ENCODE results near the gene STX7. TPM values are rescaled to one million over a fixed set of nuclear protein-coding genes. Genes with fewer than 3 reads are reported as not detected.
A peak's percentile ranks its signal among the peaks of the same experiment; 100 is the strongest.

Gene STX7

DNA sequence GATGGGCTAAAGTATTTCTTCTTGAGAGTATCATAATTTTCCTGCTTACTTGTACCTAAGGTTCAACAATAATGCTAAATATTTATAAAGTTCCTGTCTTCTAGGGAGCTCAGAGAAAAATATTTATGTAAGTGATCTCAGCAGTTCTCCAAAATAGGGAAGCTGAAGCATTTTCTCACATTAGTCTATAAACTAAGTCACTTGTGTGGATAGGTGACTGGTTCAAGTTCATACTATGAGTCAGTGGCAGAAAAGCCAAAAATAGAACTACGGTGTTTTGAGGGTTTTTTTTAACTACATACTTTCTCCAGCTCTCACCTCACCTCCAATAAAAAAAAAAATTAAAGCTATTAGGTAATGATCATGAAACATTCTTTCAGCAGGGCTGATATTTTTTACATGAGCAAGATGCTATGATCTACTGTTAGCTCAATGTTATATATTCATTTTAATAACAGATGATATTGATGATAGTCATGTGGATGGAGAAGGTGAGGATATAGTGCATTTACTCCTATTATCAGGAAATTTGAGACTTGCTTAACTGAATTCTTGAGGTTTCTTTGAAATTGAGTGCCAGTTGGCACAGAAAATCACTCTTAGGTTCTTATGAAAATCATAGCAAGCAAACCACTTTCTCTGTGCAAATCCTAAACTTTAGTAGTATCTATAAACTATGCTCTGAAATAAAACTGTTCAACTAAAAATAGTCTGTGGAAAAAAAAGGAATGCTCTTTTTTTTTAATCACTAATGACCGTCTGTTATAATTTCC lies 107.6 kb downstream of the STX7 start:
- Histone ChIP-seq H3K36me3 (ENCODE audit: insufficient read depth, low read length) (no peaks in the 10 kb centered on the region), H3K4me3 (ENCODE audit: low read length) (no peak overlapping the region), H3K9me3 (replicated peaks; ENCODE audit: low read length) (no peaks in the 10 kb centered on the region), H3K4me2 (ENCODE audit: low read length) (no peak overlapping the region), H3K4me1 (ENCODE audit: control insufficient read depth, insufficient read depth, low read length) (peaks cover 27% of the 10 kb centered on the region), H3K9ac (ENCODE audit: low read depth, low read length) (no peak overlapping the region), H3K27me3 (ENCODE audit: control insufficient read depth, insufficient read depth, low read length) (peaks cover 9% of the 10 kb centered on the region)

DNA sequence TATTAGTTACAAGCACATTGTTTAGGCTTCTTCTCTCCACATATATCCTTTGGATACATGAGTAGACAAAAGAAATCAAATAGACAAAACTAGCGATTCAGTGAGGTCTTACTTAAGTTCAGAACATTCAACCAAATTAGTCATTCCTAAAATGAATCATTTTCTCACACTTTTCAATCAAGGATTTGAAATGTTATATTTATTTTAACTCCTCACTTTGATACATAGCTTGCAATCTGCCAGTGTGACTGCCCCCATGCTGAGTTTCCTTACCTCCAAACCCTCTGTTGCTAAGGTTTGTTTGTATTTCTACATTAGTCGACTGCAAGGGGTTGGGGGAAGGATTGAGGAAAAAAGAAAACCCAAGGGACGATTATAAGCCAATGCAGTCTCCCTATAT lies 108.2 kb downstream of the STX7 start:
- peaks cover 9% of the 10 kb centered on the region for H3K27me3 ChIP-seq (ENCODE audit: control insufficient read depth, insufficient read depth, low read length)
- no peaks in the 10 kb centered on the region for H3K36me3 ChIP-seq (ENCODE audit: insufficient read depth, low read length)
- H3K9ac ChIP-seq (ENCODE audit: low read depth, low read length), result no peak overlapping the region
- peaks cover 32% of the 10 kb centered on the region for H3K4me1 ChIP-seq (ENCODE audit: control insufficient read depth, insufficient read depth, low read length)
- H3K4me2 ChIP-seq (ENCODE audit: low read length), result no peak overlapping the region
- H3K4me3 ChIP-seq (ENCODE audit: low read length), result no peak overlapping the region
- H3K9me3 ChIP-seq (replicated peaks; ENCODE audit: low read length), result no peaks in the 10 kb centered on the region

DNA sequence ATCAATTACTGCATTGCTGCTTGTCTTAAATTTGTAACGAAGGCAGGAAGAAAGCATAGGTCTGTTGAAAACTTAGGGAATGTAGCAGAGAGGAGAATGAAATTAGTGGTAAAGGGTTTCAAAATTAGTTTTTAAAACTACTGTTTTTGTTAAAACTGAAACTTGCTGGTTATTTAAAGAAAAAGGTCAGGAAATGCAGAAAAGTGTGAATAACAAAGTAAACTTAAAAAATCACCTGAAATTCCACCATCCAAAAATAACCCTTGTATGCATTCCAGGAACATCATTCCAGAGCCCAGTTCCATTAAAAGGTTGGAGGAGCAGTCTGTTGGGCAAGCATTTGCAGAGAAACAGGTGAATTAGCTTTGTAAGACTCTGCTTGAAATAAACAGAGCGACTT lies 108.6 kb downstream of the STX7 start:
- H3K4me1 ChIP-seq (ENCODE audit: control insufficient read depth, insufficient read depth, low read length), result peaks cover 35% of the 10 kb centered on the region
- no peak overlapping the region for H3K4me2 ChIP-seq (ENCODE audit: low read length)
- no peaks in the 10 kb centered on the region for H3K9me3 ChIP-seq (replicated peaks; ENCODE audit: low read length)
- H3K36me3 ChIP-seq (ENCODE audit: insufficient read depth, low read length), result no peaks in the 10 kb centered on the region
- H3K9ac ChIP-seq (ENCODE audit: low read depth, low read length), result no peak overlapping the region
- H3K4me3 ChIP-seq (ENCODE audit: low read length), result no peak overlapping the region
- peaks cover 9% of the 10 kb centered on the region for H3K27me3 ChIP-seq (ENCODE audit: control insufficient read depth, insufficient read depth, low read length)

DNA sequence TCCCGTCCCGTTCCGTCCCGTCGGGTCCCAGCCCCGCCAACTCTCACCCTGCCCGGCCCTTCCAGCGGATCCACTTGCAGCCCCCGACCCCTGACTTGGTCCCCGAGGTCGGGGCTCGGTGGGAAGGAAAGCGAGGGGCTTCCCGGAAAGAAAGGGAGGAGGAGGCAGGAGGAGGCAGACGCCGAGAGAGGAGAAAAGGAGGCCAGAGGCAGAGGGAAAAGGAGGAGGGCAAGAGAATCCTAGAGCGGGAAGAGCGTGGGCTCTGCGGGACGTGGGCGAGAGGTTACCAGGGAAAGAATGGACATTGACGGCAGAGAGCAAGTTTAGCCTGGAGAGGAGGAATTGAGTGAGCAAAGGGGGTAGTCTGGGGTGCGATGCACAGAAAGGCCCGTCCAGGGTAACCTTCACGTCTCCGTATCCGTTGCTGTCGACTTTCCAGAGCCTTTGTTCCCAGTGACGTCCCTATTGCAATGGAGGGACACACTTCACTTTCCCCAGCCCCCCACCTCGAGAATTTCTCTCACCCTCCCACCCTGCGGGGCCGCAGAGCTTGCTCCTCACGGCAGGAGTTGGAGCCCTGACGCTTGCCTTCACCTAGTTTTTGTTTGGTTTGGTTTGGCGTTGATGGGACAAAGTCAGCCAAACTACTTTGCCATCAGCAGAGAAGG lies 111.2 kb downstream of the STX7 start:
- H3K36me3 ChIP-seq (ENCODE audit: insufficient read depth, low read length), result no peaks in the 10 kb centered on the region
- peaks cover 37% of the 10 kb centered on the region for H3K4me1 ChIP-seq (ENCODE audit: control insufficient read depth, insufficient read depth, low read length)
- peak overlapping the region; percentile 82 for H3K9ac ChIP-seq (ENCODE audit: low read depth, low read length)
- peak overlapping the region; percentile 96 for H3K4me2 ChIP-seq (ENCODE audit: low read length)
- no peaks in the 10 kb centered on the region for H3K9me3 ChIP-seq (replicated peaks; ENCODE audit: low read length)
- H3K27me3 ChIP-seq (ENCODE audit: control insufficient read depth, insufficient read depth, low read length), result peaks cover 9% of the 10 kb centered on the region
- H3K4me3 ChIP-seq (ENCODE audit: low read length), result peak overlapping the region; percentile 90

DNA sequence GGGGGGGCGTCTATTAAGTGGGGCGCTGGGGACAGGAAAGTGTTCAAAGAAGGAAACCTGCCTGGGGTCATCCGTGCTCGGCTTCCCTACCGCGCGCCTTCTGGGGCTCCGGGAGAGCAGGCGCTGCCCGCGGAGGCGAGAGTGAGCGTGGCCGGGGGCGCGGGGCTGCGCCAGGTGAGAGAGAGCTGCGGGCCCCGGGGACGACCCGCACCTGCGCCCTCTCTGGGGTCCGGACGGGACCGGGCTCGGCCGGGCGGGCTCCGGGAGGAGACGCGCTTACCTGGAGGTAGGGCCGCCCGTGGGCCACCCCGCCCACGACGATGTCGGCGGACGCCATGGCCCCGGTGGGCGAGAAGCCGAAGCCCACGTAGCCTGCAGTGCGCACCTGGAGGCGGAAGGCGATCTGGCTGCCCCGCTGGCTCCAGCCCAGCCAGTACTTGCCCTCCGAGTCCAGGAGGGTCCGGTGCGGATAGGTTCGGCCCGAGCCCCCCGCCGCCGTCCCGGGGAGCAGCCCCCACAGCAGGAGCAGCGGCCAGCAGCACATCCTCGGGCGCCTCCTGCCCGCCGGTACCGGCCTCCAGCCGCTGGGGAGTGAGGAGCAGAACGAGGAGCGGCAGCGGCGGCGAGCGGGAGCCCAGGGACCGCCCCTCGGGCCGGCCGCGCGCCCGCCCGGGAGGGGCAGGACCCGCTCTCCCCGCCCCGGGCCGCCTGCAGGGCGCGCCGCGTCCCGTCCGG lies 111.9 kb downstream of the STX7 start, which contains the start of gene MOXD1:
MOXD1 (minus strand) TSS at position 593 of the 735 bp plus-strand sequence; CDS start at position 544, 49 bp downstream.
- Histone ChIP-seq H3K4me1 (ENCODE audit: control insufficient read depth, insufficient read depth, low read length) (peaks cover 37% of the 10 kb centered on the region), H3K27me3 (ENCODE audit: control insufficient read depth, insufficient read depth, low read length) (peaks cover 9% of the 10 kb centered on the region), H3K9me3 (replicated peaks; ENCODE audit: low read length) (no peaks in the 10 kb centered on the region), H3K4me3 (ENCODE audit: low read length) (peak within 1 kb of the TSS; percentile 90), H3K4me2 (ENCODE audit: low read length) (peak within 1 kb of the TSS; percentile 96), H3K36me3 (ENCODE audit: insufficient read depth, low read length) (no peaks in the 10 kb centered on the region), H3K9ac (ENCODE audit: low read depth, low read length) (peak within 1 kb of the TSS; percentile 82)

DNA sequence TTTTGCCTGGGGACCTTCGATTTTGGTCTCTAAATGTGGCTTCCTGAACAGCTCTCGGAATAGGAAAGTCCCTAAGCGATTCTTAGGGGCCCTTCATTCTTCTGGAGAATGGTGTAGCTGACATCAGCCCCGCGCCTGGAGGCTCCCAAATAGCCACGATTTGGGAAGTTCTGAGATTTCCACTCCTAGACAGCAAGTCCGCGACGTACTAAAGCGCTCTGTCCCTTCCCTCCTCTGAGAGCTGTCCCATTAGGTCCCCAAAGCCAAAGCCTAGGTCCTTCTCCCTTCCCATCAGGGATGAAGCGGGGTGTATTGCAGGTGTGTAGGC lies 112.4 kb downstream of the STX7 start:
- Histone ChIP-seq H3K36me3 (ENCODE audit: insufficient read depth, low read length) (no peaks in the 10 kb centered on the region), H3K9me3 (replicated peaks; ENCODE audit: low read length) (no peaks in the 10 kb centered on the region), H3K4me3 (ENCODE audit: low read length) (peak overlapping the region; percentile 90), H3K27me3 (ENCODE audit: control insufficient read depth, insufficient read depth, low read length) (peaks cover 9% of the 10 kb centered on the region), H3K4me2 (ENCODE audit: low read length) (peak overlapping the region; percentile 96), H3K9ac (ENCODE audit: low read depth, low read length) (peak overlapping the region; percentile 82), H3K4me1 (ENCODE audit: control insufficient read depth, insufficient read depth, low read length) (peaks cover 36% of the 10 kb centered on the region)

DNA sequence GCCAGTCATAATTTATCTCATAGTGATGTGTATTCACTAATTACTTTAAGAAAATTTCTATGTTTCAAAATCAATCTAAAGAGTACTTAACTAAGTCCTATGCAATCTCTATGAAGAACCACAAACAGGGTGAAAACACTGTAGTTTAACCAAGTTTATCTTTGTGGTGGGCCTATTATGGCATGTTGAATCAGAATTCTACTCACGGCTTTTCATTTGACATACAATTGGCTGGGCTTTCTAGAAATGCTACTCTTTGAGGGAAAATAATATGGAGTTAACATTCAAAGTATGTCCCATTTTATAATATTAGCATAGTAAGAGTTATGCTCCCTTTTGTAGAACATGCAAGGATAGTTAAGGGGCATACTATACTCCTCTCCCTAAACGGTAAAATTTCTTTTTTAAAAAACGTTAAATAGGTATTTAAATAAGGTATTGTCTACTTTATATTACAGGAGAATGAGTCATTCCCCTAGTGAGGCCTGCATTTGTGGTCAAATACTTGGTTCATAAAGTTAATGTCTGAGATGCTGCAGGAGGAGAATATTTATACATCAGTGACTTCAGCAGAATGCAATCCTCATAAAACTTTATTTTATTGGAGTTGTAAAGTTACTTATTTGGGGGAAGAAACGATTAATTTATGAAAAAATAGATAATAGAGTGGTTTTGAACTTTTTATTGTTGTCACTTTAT lies 113.4 kb downstream of the STX7 start:
- Histone ChIP-seq H3K9me3 (replicated peaks; ENCODE audit: low read length) (no peaks in the 10 kb centered on the region), H3K4me2 (ENCODE audit: low read length) (peak overlapping the region; percentile 96), H3K4me1 (ENCODE audit: control insufficient read depth, insufficient read depth, low read length) (peaks cover 26% of the 10 kb centered on the region), H3K36me3 (ENCODE audit: insufficient read depth, low read length) (no peaks in the 10 kb centered on the region), H3K4me3 (ENCODE audit: low read length) (peak overlapping the region; percentile 90), H3K9ac (ENCODE audit: low read depth, low read length) (no peak overlapping the region), H3K27me3 (ENCODE audit: control insufficient read depth, insufficient read depth, low read length) (peaks cover 9% of the 10 kb centered on the region)

Small RNA genes within 50 kb of the gene (small RNA-seq; reads per million reads assigned to genes)
- not detected for gene TAAR7P
